ENCODE results near the gene GK2.

Gene GK2

GRCh38 chr4:79408063-79408462 is at the start of gene GK2:
Gene GK2 (minus strand): TSS chr4:79408228. CDS start chr4:79408200, 28 bp downstream.
- no peak for DNase-seq (ENCODE audit: low read depth)
- H3K4me3 ChIP-seq (ENCODE audit: low read depth, low read length): no peak within 1 kb of the TSS

DNA sequence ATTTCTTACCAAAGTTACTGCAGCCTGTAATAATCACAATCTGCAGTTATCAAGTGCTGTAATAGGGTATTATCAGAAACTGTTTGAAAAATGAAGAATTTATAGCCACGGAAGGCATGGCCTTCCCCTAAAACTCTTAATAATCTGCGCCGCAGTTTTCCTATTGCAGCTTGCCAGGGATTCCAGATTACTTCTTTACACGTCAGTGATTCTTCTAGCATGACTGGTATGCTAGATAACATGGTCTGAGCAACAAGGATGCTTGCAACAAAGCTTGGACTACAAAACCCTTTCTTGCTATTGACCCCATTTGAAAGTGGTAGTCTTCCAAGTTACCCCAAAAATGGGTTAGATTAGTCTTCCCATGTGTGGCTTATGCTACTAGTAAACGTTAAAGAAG is 47.2 kb upstream of the GK2 start:
- no peak for DNase-seq (ENCODE audit: low read depth)
- no peak overlapping the region for H3K4me3 ChIP-seq (ENCODE audit: low read depth, low read length)

DNA sequence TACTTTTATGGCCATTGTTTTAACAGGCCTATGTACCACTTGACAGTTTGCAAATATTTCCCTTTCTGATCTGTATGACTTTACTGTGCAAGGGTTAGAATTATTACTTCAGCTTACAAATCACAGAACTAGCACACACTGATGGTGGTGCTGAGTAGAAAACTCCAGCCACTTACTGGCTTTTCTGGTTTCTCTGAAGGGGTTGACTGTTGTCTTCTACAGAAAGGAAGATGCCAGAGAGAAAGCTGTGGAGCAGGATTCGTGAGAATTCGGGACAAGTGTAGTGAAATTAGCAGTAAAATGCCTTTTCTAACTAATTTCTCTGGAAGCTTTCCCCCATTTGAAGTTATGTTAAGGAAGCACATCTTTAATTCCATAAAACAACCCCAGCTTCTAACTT is 46.6 kb upstream of the GK2 start:
- DNase-seq (ENCODE audit: low read depth): no peak

DNA sequence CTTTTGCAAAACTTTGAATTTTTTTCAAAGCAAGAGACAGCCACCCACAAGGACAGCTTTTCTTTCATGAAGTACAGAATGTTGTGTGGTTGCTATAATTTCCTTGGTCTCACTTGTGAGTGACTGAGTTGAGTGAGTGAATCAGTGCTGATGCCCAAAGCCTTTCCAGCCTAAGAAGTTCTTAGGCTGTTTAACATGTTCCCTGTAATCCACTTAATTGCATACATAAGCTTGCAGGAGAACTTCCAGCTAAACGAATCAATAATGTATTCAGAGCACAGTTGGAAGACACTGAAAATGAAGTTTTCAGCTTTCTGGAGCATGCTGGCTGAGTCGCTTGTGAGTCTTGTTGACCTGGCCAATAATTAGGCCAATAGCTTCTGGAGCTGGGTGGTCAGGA is 42.0 kb upstream of the GK2 start:
- no peak overlapping the region for H3K4me3 ChIP-seq (ENCODE audit: low read depth, low read length)
- no peak for DNase-seq (ENCODE audit: low read depth)

More for the DNA sequence above, 46.6 kb upstream of the GK2 start:
- no peak overlapping the region for H3K4me3 ChIP-seq (ENCODE audit: low read depth, low read length)

GRCh38 chr4:79446145-79446544 is 38.1 kb upstream of the GK2 start:
- DNase-seq (ENCODE audit: low read depth): no peak
- no peak overlapping the region for H3K4me3 ChIP-seq (ENCODE audit: low read depth, low read length)

DNA sequence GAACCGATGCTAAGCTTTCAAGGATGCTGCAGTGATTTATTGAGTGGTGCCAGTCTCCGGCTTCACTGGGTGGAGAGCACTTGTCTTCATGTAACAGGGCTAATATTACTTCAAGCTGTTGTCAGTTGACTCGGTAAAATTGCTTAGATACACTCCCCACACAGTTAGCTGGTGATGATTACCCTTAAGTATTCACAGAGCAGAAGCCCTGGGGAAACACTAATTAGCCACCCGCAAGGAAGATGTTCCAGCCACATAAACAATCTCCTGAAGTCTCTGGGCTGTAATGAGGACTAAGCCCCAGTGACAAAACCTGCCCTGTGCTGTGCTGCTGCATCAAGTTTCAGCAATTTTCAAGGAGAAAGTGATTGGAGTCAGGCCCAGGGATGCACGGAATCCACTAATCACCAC is 37.3 kb upstream of the GK2 start:
- no peak for DNase-seq (ENCODE audit: low read depth)
- H3K4me3 ChIP-seq (ENCODE audit: low read depth, low read length): no peak overlapping the region

- no peak for DNase-seq (ENCODE audit: low read depth)
- H3K4me3 ChIP-seq (ENCODE audit: low read depth, low read length): no peak overlapping the region
Measured at GRCh38 chr4:79442422-79442821, 34.4 kb upstream of the GK2 start.

GRCh38 chr4:79439489-79439888 is 31.5 kb upstream of the GK2 start:
- no peak overlapping the region for H3K4me3 ChIP-seq (ENCODE audit: low read depth, low read length)
- DNase-seq (ENCODE audit: low read depth): no peak

DNA sequence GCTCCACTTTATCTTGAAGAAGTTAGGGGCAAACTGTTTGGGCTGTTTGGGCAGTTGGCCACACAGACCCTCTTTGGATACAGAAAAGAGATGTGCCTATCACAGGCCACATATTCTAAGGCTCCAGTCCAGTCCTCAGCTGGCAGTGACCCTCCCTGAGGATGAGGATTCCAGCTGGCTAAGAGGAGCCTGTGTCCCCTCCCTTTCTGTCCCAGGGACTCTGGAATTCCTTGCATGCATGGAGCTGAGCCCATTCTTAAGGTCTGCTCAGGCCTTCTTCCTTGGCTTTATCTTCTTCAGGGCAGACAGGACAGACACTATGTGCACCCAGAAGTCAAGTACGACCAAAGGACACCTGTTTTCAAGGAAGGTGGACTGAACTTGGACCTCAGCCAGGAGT is 23.8 kb upstream of the GK2 start:
- H3K4me3 ChIP-seq (ENCODE audit: low read depth, low read length): no peak overlapping the region

DNA sequence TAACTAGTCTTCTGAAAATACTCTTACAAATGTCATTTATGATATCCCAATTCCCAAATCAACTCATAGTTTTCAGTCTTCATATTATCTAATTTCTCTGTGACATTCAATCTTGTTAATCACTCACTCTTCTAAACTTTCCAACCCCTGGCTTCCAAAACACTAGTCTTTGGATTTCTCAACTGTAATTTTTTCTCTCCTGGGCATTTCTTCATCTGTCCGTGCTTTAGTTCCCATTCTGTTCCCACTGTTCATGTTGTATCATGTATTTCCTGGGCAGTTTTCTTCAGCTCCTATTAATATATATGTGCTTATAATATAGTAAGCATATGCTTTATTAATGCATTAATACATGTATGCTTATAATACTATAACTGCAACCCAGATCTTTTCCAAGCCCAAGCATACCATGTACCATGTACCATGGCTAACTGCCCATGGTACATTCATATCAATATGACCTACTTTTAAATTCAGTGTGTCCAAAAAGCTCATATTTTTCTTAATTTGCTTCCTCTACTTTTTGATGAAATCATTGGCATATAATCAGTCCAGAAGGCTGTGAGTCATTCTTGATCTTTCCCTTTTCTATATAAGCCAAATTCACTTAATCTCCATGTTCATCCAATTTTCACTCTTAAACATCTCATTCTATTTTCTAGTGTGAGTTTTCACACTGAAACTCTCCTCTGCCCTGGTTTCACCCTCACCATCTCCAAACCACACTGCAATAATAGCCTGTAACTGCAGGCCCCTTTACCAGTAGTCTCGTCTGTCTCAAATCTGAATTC is 21.3 kb upstream of the GK2 start:
- no peak for DNase-seq (ENCODE audit: low read depth)
- H3K4me3 ChIP-seq (ENCODE audit: low read depth, low read length): no peak overlapping the region

More for the DNA sequence above, 23.8 kb upstream of the GK2 start:
- no peak for DNase-seq (ENCODE audit: low read depth)

GRCh38 chr4:79426989-79427388 is 19.0 kb upstream of the GK2 start:
- DNase-seq (ENCODE audit: low read depth): no peak

GRCh38 chr4:79425586-79425985 is 17.6 kb upstream of the GK2 start:
- no peak for DNase-seq (ENCODE audit: low read depth)
- no peak overlapping the region for H3K4me3 ChIP-seq (ENCODE audit: low read depth, low read length)

More at GRCh38 chr4:79426989-79427388, 19.0 kb upstream of the GK2 start:
- H3K4me3 ChIP-seq (ENCODE audit: low read depth, low read length): no peak overlapping the region

GRCh38 chr4:79421483-79421882 is 13.5 kb upstream of the GK2 start:
- no peak overlapping the region for H3K4me3 ChIP-seq (ENCODE audit: low read depth, low read length)
- DNase-seq (ENCODE audit: low read depth): no peak

DNA sequence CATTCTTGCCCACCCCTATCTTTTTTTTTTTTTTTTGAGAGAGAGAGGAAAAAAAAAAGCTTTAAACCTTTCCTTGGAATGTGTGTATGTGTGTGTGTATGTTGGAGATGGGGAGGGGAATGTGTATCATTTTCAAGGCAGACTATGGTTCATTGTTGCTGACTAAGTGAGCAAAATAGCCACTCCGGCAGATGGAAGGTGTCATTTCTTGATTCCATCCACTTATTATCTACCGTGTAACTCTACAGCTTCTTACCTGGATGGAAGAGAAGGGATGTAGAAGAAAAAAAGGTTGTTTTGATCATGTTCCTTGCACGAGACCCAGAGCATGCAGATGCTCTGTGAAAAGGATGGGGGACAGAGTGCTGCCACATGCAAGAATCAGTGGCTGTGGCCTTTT is 5.9 kb upstream of the GK2 start:
- no peak for DNase-seq (ENCODE audit: low read depth)
- H3K4me3 ChIP-seq (ENCODE audit: low read depth, low read length): no peak overlapping the region

GRCh38 chr4:79413032-79413885 is 5.2 kb upstream of the GK2 start:
- H3K4me3 ChIP-seq (ENCODE audit: low read depth, low read length): no peak overlapping the region
- DNase-seq (ENCODE audit: low read depth): no peak

- no peak for DNase-seq (ENCODE audit: low read depth)
- no peak overlapping the region for H3K4me3 ChIP-seq (ENCODE audit: low read depth, low read length)
Measured at GRCh38 chr4:79404666-79405065, 3.4 kb downstream of the GK2 start.

- H3K4me3 ChIP-seq (ENCODE audit: low read depth, low read length): no peak overlapping the region
- DNase-seq (ENCODE audit: low read depth): no peak
Measured at GRCh38 chr4:79403356-79403755, 4.7 kb downstream of the GK2 start.

DNA sequence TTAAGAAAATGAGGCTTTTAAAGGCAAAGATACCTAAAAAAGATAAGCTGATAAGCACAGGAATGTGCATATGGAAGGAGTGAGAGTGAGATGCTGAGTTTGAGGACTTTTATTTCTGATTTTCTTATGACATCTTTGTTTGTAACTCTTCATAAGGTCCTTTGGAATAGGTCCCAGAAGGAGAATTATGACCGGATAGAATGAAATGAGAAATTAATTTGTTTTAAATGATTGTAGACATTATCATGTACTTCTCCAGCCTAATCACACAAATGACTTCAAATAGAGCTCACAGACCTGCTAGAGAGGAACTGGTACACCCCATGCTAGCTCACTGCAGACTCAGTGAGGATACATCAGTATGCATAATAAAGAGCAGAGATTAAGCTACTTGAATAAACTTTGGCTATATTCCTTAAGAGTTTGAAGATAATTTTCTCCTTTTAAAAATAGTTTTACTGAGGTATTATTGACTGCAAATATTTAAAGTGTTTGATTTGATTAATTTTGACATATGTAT is 5.6 kb downstream of the GK2 start:
- H3K4me3 ChIP-seq (ENCODE audit: low read depth, low read length): no peak overlapping the region
- no peak for DNase-seq (ENCODE audit: low read depth)

- H3K4me3 ChIP-seq (ENCODE audit: low read depth, low read length): no peak overlapping the region
- no peak for DNase-seq (ENCODE audit: low read depth)
Measured at GRCh38 chr4:79399076-79399475, 9.0 kb downstream of the GK2 start.

GRCh38 chr4:79397951-79398350 is 10.1 kb downstream of the GK2 start:
- no peak overlapping the region for H3K4me3 ChIP-seq (ENCODE audit: low read depth, low read length)
- DNase-seq (ENCODE audit: low read depth): no peak

Measured in skeletal muscle cell (primary cell).